ENCODE results near the gene CGREF1.
"Not testable (repeated sequence)": the region's sequence is repeated elsewhere in the genome, so short reads cannot be mapped to it uniquely, and the experiment has no call there.

Gene CGREF1

GRCh38 chr2:27086090-27086723, 32.7 kb downstream of the CGREF1 start:
- peak; percentile 99 for DNase-seq

- peak; percentile 75 for DNase-seq
Measured at GRCh38 chr2:27085673-27086089, 33.2 kb downstream of the CGREF1 start.

GRCh38 chr2:27085062-27085672, 33.8 kb downstream of the CGREF1 start:
- DNase-seq, result no peak

GRCh38 chr2:27084297-27085061, 34.4 kb downstream of the CGREF1 start:
- DNase-seq, result no peak

GRCh38 chr2:27083410-27084296, 35.3 kb downstream of the CGREF1 start:
- no peak for DNase-seq

- DNase-seq, result no peak
Measured at GRCh38 chr2:27082773-27083409, 36.0 kb downstream of the CGREF1 start.

- DNase-seq, result no peak
Measured at GRCh38 chr2:27081984-27082772, 36.8 kb downstream of the CGREF1 start.

- no peak for DNase-seq
Measured at GRCh38 chr2:27080603-27080936, 38.4 kb downstream of the CGREF1 start.

- DNase-seq, result no peak
Measured at GRCh38 chr2:27080140-27080469, 38.8 kb downstream of the CGREF1 start.

- DNase-seq, result no peak
Measured at GRCh38 chr2:27079233-27080139, 39.4 kb downstream of the CGREF1 start.

GRCh38 chr2:27078267-27079194, 40.4 kb downstream of the CGREF1 start, which contains the start of gene EMILIN1:
Gene EMILIN1, plus strand, starts transcription at chr2:27078615. Its CDS starts 451 bp downstream, at chr2:27079066.
- peak; percentile 93 for DNase-seq

GRCh38 chr2:27077231-27077630, 41.7 kb downstream of the CGREF1 start:
- DNase-seq, result no peak

GRCh38 chr2:27076323-27076722, 42.6 kb downstream of the CGREF1 start:
- DNase-seq, result no peak

GRCh38 chr2:27075566-27075871, 43.4 kb downstream of the CGREF1 start:
- not testable (repeated sequence) for DNase-seq

GRCh38 chr2:27074738-27075565, 44.0 kb downstream of the CGREF1 start:
- DNase-seq, result peak; percentile 64

- no peak for DNase-seq
Measured at GRCh38 chr2:27073782-27074181, 45.1 kb downstream of the CGREF1 start.

- no peak for DNase-seq
Measured at GRCh38 chr2:27072920-27073319, 46.0 kb downstream of the CGREF1 start.

- DNase-seq, result peak; percentile 91
Measured at GRCh38 chr2:27071990-27072830, 46.7 kb downstream of the CGREF1 start.

Measured in right forelimb (tissue), 1 donor.